SK-N-MC (cell line): Measurements from ENCODE around the gene ZNF436.

Source experiments
- EZH2 ChIP-seq: fragments of 200-600 bp; sonication (generic); IDR thresholded peaks from one replicate; pipeline ENCODE4 v1.6.1; 2017; ENCODE audit warnings: antibody characterized with exemption
- POLR2AphosphoS5 ChIP-seq: IDR thresholded peaks from 2 replicates; pipeline ENCODE4 v1.6.1; 2012; ENCODE audit warnings: mild to moderate bottlenecking, low read depth, low read length, borderline replicate concordance

GRCh38 chr1:23419180-23419579 lies 49.5 kb upstream of the ZNF436 start:
- TF ChIP-seq POLR2AphosphoS5 (no peak), EZH2 (no peak)
